HEK293 (cell line): ENCODE results near the gene SIN3A.

Source experiments
- EGR2 ChIP-seq: fragments of 450-650 bp; formaldehyde crosslinking; IDR thresholded peaks from 2 replicates; pipeline ENCODE4 v1.5.1; 2016; ENCODE audit warnings: low read depth, missing biosample characterization, missing genetic modification characterization
- GLIS2 ChIP-seq: fragments of 450-650 bp; formaldehyde crosslinking; IDR thresholded peaks from 2 replicates; pipeline ENCODE4 v1.5.1; 2016; ENCODE audit warnings: missing biosample characterization, missing genetic modification characterization
- HOXA7 ChIP-seq: sonication (generic); formaldehyde crosslinking; IDR thresholded peaks from 2 replicates; pipeline ENCODE4 v1.8.1; 2022; ENCODE audit warnings: missing genetic modification reagents, borderline replicate concordance
- HOXC10 ChIP-seq: sonication (generic); formaldehyde crosslinking; IDR thresholded peaks from 2 replicates; pipeline ENCODE4 v1.8.1; 2023; ENCODE audit warnings: mild to moderate bottlenecking, missing genetic modification reagents
- IKZF3 ChIP-seq: fragments of 450-650 bp; IDR thresholded peaks from 2 replicates; pipeline ENCODE4 v1.5.0; 2018; ENCODE audit warnings: missing biosample characterization, mild to moderate bottlenecking, missing genetic modification characterization, moderate library complexity
- KLF8 ChIP-seq: fragments of 450-650 bp; formaldehyde crosslinking; IDR thresholded peaks from 2 replicates; pipeline ENCODE4 v1.5.1; 2016; ENCODE audit warnings: missing biosample characterization, missing genetic modification characterization
- OSR2 ChIP-seq: fragments of 450-650 bp; formaldehyde crosslinking; IDR thresholded peaks from 2 replicates; pipeline ENCODE4 v1.5.1; 2016; ENCODE audit warnings: missing biosample characterization, missing genetic modification characterization
- YY1 ChIP-seq: fragments of 450-650 bp; formaldehyde crosslinking; IDR thresholded peaks from 2 replicates; pipeline ENCODE4 v1.5.1; 2018; ENCODE audit warnings: missing biosample characterization, missing genetic modification characterization
- YY2 ChIP-seq: fragments of 450-650 bp; formaldehyde crosslinking; IDR thresholded peaks from 2 replicates; pipeline ENCODE4 v1.5.1; 2016; ENCODE audit warnings: missing biosample characterization, missing genetic modification characterization
- ZBTB10 ChIP-seq: fragments of 450-650 bp; formaldehyde crosslinking; IDR thresholded peaks from 2 replicates; pipeline ENCODE4 v1.5.1; 2016; ENCODE audit warnings: missing biosample characterization, missing genetic modification characterization
- ZBTB20 ChIP-seq: fragments of 450-650 bp; formaldehyde crosslinking; IDR thresholded peaks from 2 replicates; pipeline ENCODE4 v1.5.1; 2016; ENCODE audit warnings: missing biosample characterization, missing genetic modification characterization
- ZBTB21 ChIP-seq: fragments of 450-650 bp; formaldehyde crosslinking; IDR thresholded peaks from 2 replicates; pipeline ENCODE4 v1.5.1; 2017; ENCODE audit warnings: missing biosample characterization, missing genetic modification characterization
- ZEB2 ChIP-seq: fragments of 450-650 bp; formaldehyde crosslinking; IDR thresholded peaks from 2 replicates; pipeline ENCODE4 v1.5.1; 2016; ENCODE audit warnings: missing biosample characterization, missing genetic modification characterization
- ZFP37 ChIP-seq: fragments of 450-650 bp; formaldehyde crosslinking; IDR thresholded peaks from 2 replicates; pipeline ENCODE4 v1.5.1; 2016; ENCODE audit warnings: missing biosample characterization, missing genetic modification characterization
- ZNF10 ChIP-seq: fragments of 450-650 bp; formaldehyde crosslinking; IDR thresholded peaks from 2 replicates; pipeline ENCODE4 v1.5.1; 2017; ENCODE audit warnings: missing biosample characterization, missing genetic modification characterization
- ZNF214 ChIP-seq: fragments of 450-650 bp; formaldehyde crosslinking; IDR thresholded peaks from 2 replicates; pipeline ENCODE4 v1.5.1; 2017; ENCODE audit warnings: missing biosample characterization, mild to moderate bottlenecking, missing genetic modification characterization, borderline replicate concordance
- ZNF23 ChIP-seq: fragments of 450-650 bp; formaldehyde crosslinking; IDR thresholded peaks from 2 replicates; pipeline ENCODE4 v1.5.1; 2016; ENCODE audit warnings: missing biosample characterization, missing genetic modification characterization, borderline replicate concordance
- ZNF274 ChIP-seq, 2 experiments: fragments of 200-500 bp in 1 of 2; fragments of 450-650 bp in 1 of 2; sonication (Bioruptor generic) in 1 of 2; formaldehyde crosslinking in 1 of 2; IDR thresholded peaks; 2 replicates each; pipeline versions ENCODE4 v1.5.1 to v1.6.1; 2014 to 2016; ENCODE audit warnings: borderline replicate concordance in 1 of 2, inconsistent platforms in 1 of 2, low read length in 1 of 2, missing biosample characterization in 1 of 2, missing genetic modification characterization in 1 of 2
- ZNF335 ChIP-seq: fragments of 450-650 bp; formaldehyde crosslinking; conservative IDR thresholded peaks from 2 replicates; pipeline ENCODE4 v1.5.1; 2016; ENCODE audit warnings: missing biosample characterization, missing genetic modification characterization
- ZNF354C ChIP-seq: fragments of 450-650 bp; formaldehyde crosslinking; IDR thresholded peaks from 2 replicates; pipeline ENCODE4 v1.5.1; 2016; ENCODE audit warnings: missing biosample characterization, missing genetic modification characterization, low read depth, borderline replicate concordance
- ZNF366 ChIP-seq: fragments of 450-650 bp; formaldehyde crosslinking; conservative IDR thresholded peaks from 2 replicates; pipeline ENCODE4 v1.5.1; 2016; ENCODE audit warnings: missing biosample characterization, missing genetic modification characterization
- ZNF416 ChIP-seq: fragments of 450-650 bp; formaldehyde crosslinking; IDR thresholded peaks from 2 replicates; pipeline ENCODE4 v1.5.1; 2016; ENCODE audit warnings: missing biosample characterization, missing genetic modification characterization
- ZNF423 ChIP-seq: fragments of 450-650 bp; formaldehyde crosslinking; IDR thresholded peaks from 2 replicates; pipeline ENCODE4 v1.5.1; 2016; ENCODE audit warnings: missing biosample characterization, missing genetic modification characterization
- ZNF426 ChIP-seq: fragments of 450-650 bp; formaldehyde crosslinking; IDR thresholded peaks from 2 replicates; pipeline ENCODE4 v1.5.1; 2017; ENCODE audit warnings: missing biosample characterization, missing genetic modification characterization, mild to moderate bottlenecking, inconsistent platforms, moderate library complexity
- ZNF510 ChIP-seq: fragments of 450-650 bp; formaldehyde crosslinking; IDR thresholded peaks from 2 replicates; pipeline ENCODE4 v1.5.1; 2018; ENCODE audit warnings: mild to moderate bottlenecking, missing genetic modification characterization, missing biosample characterization; ENCODE audit not compliant: insufficient replicate concordance
- ZNF548 ChIP-seq: fragments of 450-650 bp; formaldehyde crosslinking; IDR thresholded peaks from 2 replicates; pipeline ENCODE4 v1.5.1; 2016; ENCODE audit warnings: missing biosample characterization, missing genetic modification characterization
- ZNF555 ChIP-seq: fragments of 450-650 bp; formaldehyde crosslinking; conservative IDR thresholded peaks from 2 replicates; pipeline ENCODE4 v1.5.1; 2017; ENCODE audit warnings: missing biosample characterization, mild to moderate bottlenecking, missing genetic modification characterization, inconsistent platforms
- ZNF629 ChIP-seq: fragments of 450-650 bp; formaldehyde crosslinking; IDR thresholded peaks from 2 replicates; pipeline ENCODE4 v1.5.1; 2017; ENCODE audit warnings: missing biosample characterization, missing genetic modification characterization
- ZSCAN23 ChIP-seq: fragments of 450-650 bp; formaldehyde crosslinking; IDR thresholded peaks from 2 replicates; pipeline ENCODE4 v1.5.1; 2016; ENCODE audit warnings: missing biosample characterization, missing genetic modification characterization
- ZXDB ChIP-seq: fragments of 450-650 bp; formaldehyde crosslinking; IDR thresholded peaks from 2 replicates; pipeline ENCODE4 v1.5.1; 2016; ENCODE audit warnings: missing biosample characterization, missing genetic modification characterization
- TF ChIP-seq, protein P1 (sequence below): fragments of 450-650 bp; formaldehyde crosslinking; IDR thresholded peaks from 2 replicates; pipeline ENCODE4 v1.5.1; 2017; ENCODE audit warnings: missing biosample characterization, missing genetic modification characterization
- TF ChIP-seq, protein P2 (sequence below): fragments of 450-650 bp; formaldehyde crosslinking; IDR thresholded peaks from 2 replicates; pipeline ENCODE4 v1.5.1; 2016; ENCODE audit warnings: missing biosample characterization, missing genetic modification characterization

The SIN3A gene

GRCh38 chr15:75454471-75455378 is 3.2 kb upstream of the SIN3A start (continued):
- TF ChIP-seq HOXA7 (CRISPR knock-in tag) (no peak), ZFP37 (tag by site-specific recombination) (no peak), GLIS2 (peak; percentile 57), HOXC10 (CRISPR knock-in tag) (no peak), ZBTB10 (tag by site-specific recombination) (peak; percentile 58; the same call in 1 of the 2 replicates), ZNF423 (tag by site-specific recombination) (no peak), ZNF416 (tag by site-specific recombination) (no peak), YY1 (tag by site-specific recombination) (no peak; the same call in 1 of the 2 replicates), ZNF426 (tag by site-specific recombination) (no peak), ZNF354C (tag by site-specific recombination) (no peak), EGR2 (tag by site-specific recombination) (peak; percentile 72), ZNF510 (tag by site-specific recombination) (no peak), ZXDB (peak; percentile 92), ZNF335 (tag by site-specific recombination) (peak; percentile 65), ZNF629 (tag by site-specific recombination) (0 out of 2 replicates have a peak, but pooled peaks have one; percentile 5), ZEB2 (peak; percentile 93), ZNF555 (tag by site-specific recombination) (no peak), YY2 (tag by site-specific recombination) (0 out of 2 replicates have a peak, but pooled peaks have one; percentile 28), ZNF548 (tag by site-specific recombination) (no peak), ZNF214 (tag by site-specific recombination) (no peak), ZBTB20 (tag by site-specific recombination) (no peak; the same call in 1 of the 2 replicates), ZNF23 (no peak), ZNF366 (tag by site-specific recombination) (no peak), OSR2 (no peak), IKZF3 (tag by site-specific recombination) (peak; percentile 77; the same call in 1 of the 2 replicates), ZNF10 (tag by site-specific recombination) (no peak), KLF8 (tag by site-specific recombination) (peak; percentile 94), ZBTB21 (tag by site-specific recombination) (no peak), ZNF274 (IDR thresholded peaks at IDR 0.05; ENCODE audit: low read length) (no peak), ZNF274 (tag by site-specific recombination; IDR thresholded peaks at IDR 0.05; ENCODE audit: borderline replicate concordance) (no peak), ZSCAN23 (no peak)
- TF ChIP-seq, protein P1, sequence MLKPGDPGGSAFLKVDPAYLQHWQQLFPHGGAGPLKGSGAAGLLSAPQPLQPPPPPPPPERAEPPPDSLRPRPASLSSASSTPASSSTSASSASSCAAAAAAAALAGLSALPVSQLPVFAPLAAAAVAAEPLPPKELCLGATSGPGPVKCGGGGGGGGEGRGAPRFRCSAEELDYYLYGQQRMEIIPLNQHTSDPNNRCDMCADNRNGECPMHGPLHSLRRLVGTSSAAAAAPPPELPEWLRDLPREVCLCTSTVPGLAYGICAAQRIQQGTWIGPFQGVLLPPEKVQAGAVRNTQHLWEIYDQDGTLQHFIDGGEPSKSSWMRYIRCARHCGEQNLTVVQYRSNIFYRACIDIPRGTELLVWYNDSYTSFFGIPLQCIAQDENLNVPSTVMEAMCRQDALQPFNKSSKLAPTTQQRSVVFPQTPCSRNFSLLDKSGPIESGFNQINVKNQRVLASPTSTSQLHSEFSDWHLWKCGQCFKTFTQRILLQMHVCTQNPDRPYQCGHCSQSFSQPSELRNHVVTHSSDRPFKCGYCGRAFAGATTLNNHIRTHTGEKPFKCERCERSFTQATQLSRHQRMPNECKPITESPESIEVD (tag by site-specific recombination): no peak
- TF ChIP-seq, protein P2, sequence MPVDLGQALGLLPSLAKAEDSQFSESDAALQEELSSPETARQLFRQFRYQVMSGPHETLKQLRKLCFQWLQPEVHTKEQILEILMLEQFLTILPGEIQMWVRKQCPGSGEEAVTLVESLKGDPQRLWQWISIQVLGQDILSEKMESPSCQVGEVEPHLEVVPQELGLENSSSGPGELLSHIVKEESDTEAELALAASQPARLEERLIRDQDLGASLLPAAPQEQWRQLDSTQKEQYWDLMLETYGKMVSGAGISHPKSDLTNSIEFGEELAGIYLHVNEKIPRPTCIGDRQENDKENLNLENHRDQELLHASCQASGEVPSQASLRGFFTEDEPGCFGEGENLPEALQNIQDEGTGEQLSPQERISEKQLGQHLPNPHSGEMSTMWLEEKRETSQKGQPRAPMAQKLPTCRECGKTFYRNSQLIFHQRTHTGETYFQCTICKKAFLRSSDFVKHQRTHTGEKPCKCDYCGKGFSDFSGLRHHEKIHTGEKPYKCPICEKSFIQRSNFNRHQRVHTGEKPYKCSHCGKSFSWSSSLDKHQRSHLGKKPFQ (tag by site-specific recombination): no peak
